Spleen (tissue), 11 donors: ENCODE results near the gene RIPPLY2. TPM values are rescaled to one million over a fixed set of nuclear protein-coding genes. Genes with fewer than 3 reads are reported as not detected.
A peak's percentile ranks its signal among the peaks of the same experiment; 100 is the strongest.

Experiments
- DNase-seq: peaks from one replicate; pipeline ENCODE4 v3.0.0-alpha.2; 2020
- H3K27ac ChIP-seq, 8 donors: fragments of 200-600 bp; sonication (generic) in 7 of 8; 1 replicate in 4 of 8; 2 replicates in 4 of 8; pipeline versions ENCODE4 v1.5.0 to v1.8.0; 2016 to 2021; ENCODE audit warnings: inconsistent platforms in 4 of 8, mild to moderate bottlenecking in 4 of 8, moderate library complexity in 1 of 8
- H3K27me3 ChIP-seq, 7 donors: fragments of 200-600 bp; sonication (generic) in 6 of 7; replicated peaks in 1 of 7; 1 replicate in 4 of 7; 2 replicates in 3 of 7; pipeline versions ENCODE4 v1.5.0 to v1.8.0; 2016 to 2021; ENCODE audit warnings: inconsistent platforms in 3 of 7, mild to moderate bottlenecking in 1 of 7
- H3K36me3 ChIP-seq, 6 donors: fragments of 200-600 bp; sonication (generic) in 5 of 6; 1 replicate in 4 of 6; 2 replicates in 2 of 6; pipeline versions ENCODE4 v1.5.0 to v1.8.0; 2016 to 2021; ENCODE audit warnings: inconsistent platforms in 2 of 6
- H3K4me1 ChIP-seq, 6 donors: fragments of 200-600 bp; sonication (generic) in 5 of 6; 1 replicate in 3 of 6; 2 replicates in 3 of 6; pipeline versions ENCODE4 v1.5.0 to v1.8.0; 2016 to 2021; ENCODE audit warnings: inconsistent platforms in 3 of 6
- H3K4me3 ChIP-seq, 8 donors: fragments of 200-600 bp; sonication (generic) in 7 of 8; 1 replicate in 4 of 8; 2 replicates in 4 of 8; pipeline versions ENCODE4 v1.5.0 to v1.8.0; 2016 to 2021; ENCODE audit warnings: inconsistent platforms in 4 of 8, mild to moderate bottlenecking in 4 of 8, moderate library complexity in 2 of 8
- H3K9me3 ChIP-seq, 8 donors: fragments of 200-600 bp; sonication (generic) in 7 of 8; 1 replicate in 4 of 8; 2 replicates in 4 of 8; pipeline versions ENCODE4 v1.5.0 to v1.8.0; 2016 to 2021; ENCODE audit warnings: inconsistent platforms in 4 of 8
- POLR2A ChIP-seq, 3 donors: fragments of 450-650 bp; IDR thresholded peaks; one replicate each; pipeline ENCODE4 v1.5.1; 2017; ENCODE audit warnings: antibody characterized with exemption in 3 of 3, mild to moderate bottlenecking in 1 of 3
- POLR2AphosphoS5 ChIP-seq, 3 donors: sonication (generic); formaldehyde crosslinking; IDR thresholded peaks; one replicate each; pipeline ENCODE4 v1.5.1; 2017; ENCODE audit warnings: antibody characterized with exemption in 3 of 3
- WGBS, 5 donors: extraction: QIAGEN DNeasy Blood & Tissue Kit in 3 of 5; methylation state at CpG; one replicate each; pipeline versions ENCODE4 v1.1.5 to v1.1.7; 2013 to 2018; 5-methylcytosine and 5-hydroxymethylcytosine counted together
- intact Hi-C: fragments of 100-400 bp; cut with DNase I; formaldehyde crosslinking; loops from one replicate; pipeline ENCODE4 v1.15.0; 2023; ENCODE audit warnings: low total_unique reads
- polyA plus RNA-seq, 3 donors: library from polyadenylated mRNA; stranded (reverse); fragments of 200-250 nt; gene quantifications; one replicate each; pipeline ENCODE4 v1.2.1, GENCODE V29; 2013
- total RNA-seq, 7 donors: library from RNA; depleted of rRNA in 3 of 7; stranded (reverse); fragments of >200 nt in 3 of 7; fragmentation: NEBNext Ultra II Directional in 4 of 7; extraction: Animal tissue kit (Norgen Biotek cat#: 25700) in 4 of 7; gene quantifications; one replicate each; pipeline versions ENCODE4 v1.1.0 to v1.2.1, GENCODE V29; 2016 to 2021
- TF ChIP-seq, protein P1 (sequence below), 11 experiments: fragments of 200-600 bp in 7 of 11; fragments of 450-650 bp in 4 of 11; sonication (generic) in 4 of 11; IDR thresholded peaks in 8 of 11; conservative IDR thresholded peaks in 3 of 11; 1 replicate in 7 of 11; 2 replicates in 4 of 11; pipeline versions ENCODE4 v1.4.0 to v1.8.0; 2016 to 2021; ENCODE audit warnings: antibody characterized with exemption in 11 of 11, inconsistent platforms in 4 of 11, mild to moderate bottlenecking in 1 of 11
- donor health status: healthy with polysubstance abuse.
- donor health status: DM: no; HTN: no; CAD: no; lungs with moderate emphysema.
- donor health status: DM: no; HTN: no; CAD: no.
- donor health status: Bipolar disorder and iron deficiency.
- donor health status: healthy.
- donor health status: DM: no; HTN: no; CAD: no.
- donor health status: DM: yes; HTN: yes; CAD: no.

The RIPPLY2 gene
- total and polyA plus RNA-seq, 10 donors, result 0.42 TPM; not detected in 9

DNA sequence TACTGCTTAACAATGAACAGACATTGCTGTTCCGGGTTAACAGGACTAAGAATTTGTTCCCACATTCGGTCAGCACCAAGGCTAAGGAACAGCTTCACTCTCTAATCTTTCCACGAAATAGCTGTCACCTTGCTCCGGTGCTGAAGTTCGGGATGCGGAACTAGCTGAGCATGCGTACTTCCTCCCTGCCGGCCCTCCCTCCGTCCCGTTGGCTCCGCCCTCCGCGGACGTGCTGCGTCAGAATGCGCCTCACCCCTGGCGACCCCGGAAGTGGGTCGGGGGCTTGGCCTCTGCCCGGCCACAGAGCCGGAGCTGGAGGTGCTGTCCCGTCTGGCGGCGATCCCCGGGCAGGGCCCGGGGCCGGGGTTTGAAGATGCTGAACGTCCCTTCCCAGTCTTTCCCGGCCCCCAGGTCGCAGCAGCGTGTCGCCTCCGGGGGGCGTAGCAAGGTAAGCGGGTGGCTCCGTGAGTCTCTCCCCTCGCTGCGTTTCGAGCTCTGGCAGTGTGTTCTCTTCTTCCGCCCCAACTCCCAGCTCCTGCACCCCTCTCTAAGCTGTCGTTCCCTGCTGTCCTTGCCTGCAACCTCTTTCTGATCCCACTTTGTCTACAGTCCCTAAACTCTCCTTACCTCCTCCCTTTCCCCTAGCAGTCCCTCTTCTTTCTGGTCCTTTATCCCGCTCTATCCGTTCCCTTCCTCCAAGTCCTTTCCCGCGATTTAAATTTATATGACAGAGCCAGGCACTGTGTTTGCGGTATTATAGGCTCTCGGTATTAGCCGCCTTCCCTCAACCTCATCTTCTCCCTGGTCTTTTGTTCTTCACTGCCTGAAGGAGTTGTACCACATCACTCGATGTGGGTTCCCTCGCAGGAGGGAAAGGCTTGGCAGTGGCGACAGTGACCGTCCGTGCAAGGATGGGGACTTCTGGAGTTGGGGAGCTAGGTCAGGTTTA lies 6.5 kb downstream of the RIPPLY2 start, which contains the start of gene CYB5R4:
Gene CYB5R4 (plus strand): TSS at position 280 of the 949 bp plus-strand sequence. CDS start 94 bp downstream, at position 374.
- peaks cover 0 to 10% (median 5%) of the 10 kb centered on the region in 6 donors for H3K36me3 ChIP-seq
- peak within 1 kb of the TSS; percentile 69 to 94 (median 74) for H3K4me3 ChIP-seq
- H3K27ac ChIP-seq, result peak within 1 kb of the TSS; percentile 82 to 95 (median 91)
- H3K4me1 ChIP-seq, result peaks cover 13 to 57% (median 29%) of the 10 kb centered on the region in 6 donors
- intact Hi-C loops, result no loop called here
- peak; percentile 99 for DNase-seq
- H3K27me3 ChIP-seq, result peaks cover 0 to 19% (median 4%) of the 10 kb centered on the region in 7 donors
- 0 to 1% (median 0%) methylated on average over 50 to 53 of the region's 53 CpGs for WGBS, 5 donors
- peak; percentile 70 to 86 (median 82) for TF ChIP-seq POLR2A (IDR thresholded peaks at IDR 0.05)
- TF ChIP-seq, protein P1, sequence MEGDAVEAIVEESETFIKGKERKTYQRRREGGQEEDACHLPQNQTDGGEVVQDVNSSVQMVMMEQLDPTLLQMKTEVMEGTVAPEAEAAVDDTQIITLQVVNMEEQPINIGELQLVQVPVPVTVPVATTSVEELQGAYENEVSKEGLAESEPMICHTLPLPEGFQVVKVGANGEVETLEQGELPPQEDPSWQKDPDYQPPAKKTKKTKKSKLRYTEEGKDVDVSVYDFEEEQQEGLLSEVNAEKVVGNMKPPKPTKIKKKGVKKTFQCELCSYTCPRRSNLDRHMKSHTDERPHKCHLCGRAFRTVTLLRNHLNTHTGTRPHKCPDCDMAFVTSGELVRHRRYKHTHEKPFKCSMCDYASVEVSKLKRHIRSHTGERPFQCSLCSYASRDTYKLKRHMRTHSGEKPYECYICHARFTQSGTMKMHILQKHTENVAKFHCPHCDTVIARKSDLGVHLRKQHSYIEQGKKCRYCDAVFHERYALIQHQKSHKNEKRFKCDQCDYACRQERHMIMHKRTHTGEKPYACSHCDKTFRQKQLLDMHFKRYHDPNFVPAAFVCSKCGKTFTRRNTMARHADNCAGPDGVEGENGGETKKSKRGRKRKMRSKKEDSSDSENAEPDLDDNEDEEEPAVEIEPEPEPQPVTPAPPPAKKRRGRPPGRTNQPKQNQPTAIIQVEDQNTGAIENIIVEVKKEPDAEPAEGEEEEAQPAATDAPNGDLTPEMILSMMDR (IDR thresholded peaks at IDR 0.05 in 8 of 11, conservative IDR thresholded peaks at IDR 0.05 in 3 of 11), result peak in 9 of 11 experiments; percentile 11 to 63 (median 51)
- TF ChIP-seq POLR2AphosphoS5 (IDR thresholded peaks at IDR 0.05), result peak; percentile 97 to 99 (median 97)
- no peaks in the 10 kb centered on the region for H3K9me3 ChIP-seq

DNA sequence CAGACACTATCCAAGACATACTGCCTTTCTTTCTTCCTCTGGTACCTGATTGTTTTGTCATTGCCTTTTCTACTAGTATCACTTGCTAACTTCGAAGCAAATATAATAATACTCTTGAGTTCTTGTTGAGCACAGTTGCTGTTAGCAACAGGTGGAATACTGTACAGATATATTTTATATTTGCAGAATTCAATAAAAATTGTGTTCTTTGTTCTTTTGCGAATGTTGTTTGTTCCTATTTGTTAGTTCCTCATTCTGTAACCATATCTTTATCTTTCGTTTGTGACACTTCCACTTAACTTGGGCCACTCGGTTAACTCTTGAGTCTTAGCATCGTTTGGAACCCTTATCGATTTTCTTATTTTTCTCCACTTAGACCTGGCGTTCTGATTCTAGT lies 7.2 kb downstream of the RIPPLY2 start:
- H3K4me1 ChIP-seq, result peaks cover 13 to 58% (median 29%) of the 10 kb centered on the region in 6 donors
- H3K9me3 ChIP-seq, result no peaks in the 10 kb centered on the region
- peak overlapping the region; percentile 69 to 94 (median 74) for H3K4me3 ChIP-seq
- intact Hi-C loops, result no loop called here
- H3K36me3 ChIP-seq, result peaks cover 0 to 16% (median 12%) of the 10 kb centered on the region in 6 donors
- H3K27ac ChIP-seq, result peak overlapping the region; percentile 82 to 95 (median 91)
- TF ChIP-seq POLR2AphosphoS5 (IDR thresholded peaks at IDR 0.05) (no peak), POLR2A (IDR thresholded peaks at IDR 0.05) (no peak)
- TF ChIP-seq, protein P1 (IDR thresholded peaks at IDR 0.05 in 8 of 11, conservative IDR thresholded peaks at IDR 0.05 in 3 of 11), result no peak
- DNase-seq, result no peak
- 3 to 11% (median 7%) methylated on average over 7 of the region's 7 CpGs for WGBS, 5 donors
- peaks cover 0 to 12% (median 0%) of the 10 kb centered on the region in 7 donors for H3K27me3 ChIP-seq

DNA sequence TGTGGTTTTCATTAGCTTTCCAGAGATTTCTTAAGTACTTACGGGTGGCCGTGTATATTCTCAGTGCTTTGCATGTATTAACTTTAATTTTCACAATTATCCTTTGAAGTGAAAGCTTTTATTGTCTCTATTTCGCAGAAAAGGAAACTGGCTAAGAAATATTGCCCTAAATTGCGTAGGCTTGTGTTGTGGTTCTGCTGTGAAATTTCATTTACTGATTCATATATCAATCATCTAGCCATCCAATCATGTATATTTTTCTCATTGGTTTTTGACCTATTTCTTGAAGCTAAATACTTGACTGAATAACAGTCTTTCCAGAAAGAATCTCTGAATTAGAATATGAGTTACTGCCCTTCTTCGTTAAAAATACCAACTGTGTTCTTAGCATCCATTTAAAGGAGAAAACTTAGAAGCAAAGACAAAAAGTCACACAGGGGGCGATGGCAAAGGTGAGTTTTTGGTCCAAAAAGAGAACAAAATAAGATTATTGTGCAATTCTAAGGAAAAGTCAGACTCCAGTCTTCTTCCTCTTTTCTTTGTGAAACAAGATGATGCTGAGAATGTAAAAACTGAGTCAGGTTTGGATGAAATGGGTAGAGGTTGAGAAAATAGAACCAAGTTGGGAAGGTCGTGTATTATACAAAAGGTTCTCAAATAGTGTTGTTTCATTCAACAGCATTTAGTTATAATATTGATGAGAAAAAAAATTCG lies 7.8 kb downstream of the RIPPLY2 start:
- peak overlapping the region; percentile 82 to 95 (median 91) for H3K27ac ChIP-seq
- peaks cover 13 to 62% (median 29%) of the 10 kb centered on the region in 6 donors for H3K4me1 ChIP-seq
- TF ChIP-seq POLR2AphosphoS5 (IDR thresholded peaks at IDR 0.05), result no peak
- TF ChIP-seq POLR2A (IDR thresholded peaks at IDR 0.05), result no peak
- TF ChIP-seq, protein P1 (IDR thresholded peaks at IDR 0.05 in 8 of 11, conservative IDR thresholded peaks at IDR 0.05 in 3 of 11), result no peak
- 43 to 63% (median 47%) methylated on average over 8 of the region's 8 CpGs for WGBS, 5 donors
- peaks cover 0 to 3% (median 0%) of the 10 kb centered on the region in 8 donors for H3K9me3 ChIP-seq
- H3K27me3 ChIP-seq, result peaks cover 0 to 6% (median 0%) of the 10 kb centered on the region in 7 donors
- H3K4me3 ChIP-seq, result peak overlapping the region in 6 of 8 donors; percentile 70 to 90 (median 74)
- no peak for DNase-seq
- intact Hi-C loops, result no loop called here
- peaks cover 0 to 22% (median 17%) of the 10 kb centered on the region in 6 donors for H3K36me3 ChIP-seq
